T47D (cell line): ENCODE results near the gene PLEKHN1.

Experiments used
- DNase-seq, 2 experiments: peaks; one replicate each; pipeline versions ENCODE4 v3.0.0 to v3.0.0-alpha.2; 2011 to 2012; ENCODE audit warnings: low read depth in 1 of 2, low spot score in 1 of 2
- JUND ChIP-seq: IDR thresholded peaks from 2 replicates; pipeline ENCODE4 v1.6.1; 2012; ENCODE audit warnings: low read depth
- in situ Hi-C: cut with HindIII; loops from 2 replicates; pipeline ENCODE4 v1.10.0; 2016; ENCODE audit warnings: low sequenced_read_pairs, low pct_unique_long_range_greater_than_20kb

The PLEKHN1 gene

GRCh38 chr1:952201-952600 lies 14.1 kb upstream of the PLEKHN1 start:
- in situ Hi-C loops = no loop called here
- no peak for TF ChIP-seq JUND
- DNase-seq = no peak

DNA sequence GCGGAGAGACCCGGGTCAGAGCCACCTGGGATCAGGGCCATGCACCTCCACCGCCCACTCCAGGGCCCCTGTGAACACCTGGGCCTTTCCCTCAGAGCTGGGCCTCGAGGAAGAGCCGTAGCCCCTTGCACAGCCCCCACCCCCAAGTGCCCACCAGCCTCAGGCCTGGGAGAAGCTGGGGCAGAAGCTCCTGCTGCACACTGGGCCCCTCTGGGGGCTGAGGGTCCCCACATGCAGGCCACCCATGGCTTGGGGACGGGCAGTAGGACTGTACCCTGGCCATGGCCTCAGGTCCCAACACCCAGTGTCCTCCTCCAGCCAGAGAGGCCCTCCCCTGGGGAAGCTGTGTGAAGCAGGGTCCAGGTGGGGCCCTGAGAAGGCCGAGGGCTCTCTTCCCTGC lies 13.7 kb upstream of the PLEKHN1 start:
- DNase-seq = no peak
- TF ChIP-seq JUND = no peak
- in situ Hi-C loops = no loop called here

DNA sequence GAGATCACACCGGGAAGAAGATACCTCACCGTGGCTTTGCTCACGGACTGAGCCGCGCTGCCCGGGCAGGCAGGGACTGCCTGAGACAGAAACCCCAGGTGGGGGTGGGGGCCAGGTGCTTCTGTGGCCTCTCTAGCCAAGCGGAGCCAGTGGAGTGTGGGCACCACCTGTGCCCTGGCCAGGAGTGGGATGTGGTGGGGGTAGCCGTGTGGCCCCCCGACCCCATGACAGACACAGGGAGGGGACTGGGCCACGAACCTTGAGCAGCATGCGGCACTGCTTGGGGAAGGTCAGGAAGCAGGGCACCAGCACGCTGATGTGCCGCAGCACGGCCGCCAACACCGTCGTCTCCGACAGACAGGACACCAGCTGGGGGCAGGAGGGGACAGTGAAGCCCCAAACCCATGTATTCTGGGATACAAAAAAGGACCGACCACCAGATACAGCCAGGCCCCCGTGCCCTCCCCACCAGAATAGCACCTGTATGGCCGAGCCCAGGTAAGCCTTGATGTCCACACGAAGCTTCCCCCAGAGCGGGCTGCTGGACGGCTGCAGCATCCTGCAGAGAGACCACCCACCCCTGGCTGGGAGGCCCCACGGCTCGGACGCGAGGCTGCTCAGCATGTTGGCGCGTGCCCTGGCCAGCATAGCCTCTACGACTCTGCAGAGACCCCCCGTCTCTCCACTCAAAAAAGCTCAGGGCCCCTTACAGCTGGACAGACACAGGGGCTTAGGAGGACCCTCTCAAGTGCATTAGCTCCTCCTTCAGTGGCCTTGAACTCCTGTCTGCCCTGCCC lies 12.6 kb upstream of the PLEKHN1 start:
- in situ Hi-C loops = no loop called here
- DNase-seq = no peak
- TF ChIP-seq JUND = no peak

DNA sequence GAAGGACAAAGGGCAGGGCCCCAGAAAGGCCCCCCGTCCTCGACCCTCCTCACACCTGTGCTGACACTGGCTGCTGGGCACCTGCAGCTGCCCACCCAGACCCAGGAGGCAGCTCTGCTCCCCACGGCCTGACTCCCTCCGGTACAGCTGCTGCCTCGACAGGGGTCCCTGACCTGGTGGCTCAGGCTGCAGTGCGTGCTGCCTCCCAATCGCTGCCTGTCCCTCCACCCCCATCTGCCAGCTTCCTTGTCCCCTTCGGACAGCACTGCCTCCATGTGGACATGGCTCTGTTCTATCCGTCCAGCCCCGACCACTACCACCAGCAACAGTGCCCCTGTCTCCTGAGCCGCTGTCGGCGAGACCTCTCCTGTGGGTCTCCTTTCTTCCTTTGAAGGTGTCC lies 11.4 kb upstream of the PLEKHN1 start:
- no peak for TF ChIP-seq JUND
- in situ Hi-C loops = no loop called here
- DNase-seq = no peak

GRCh38 chr1:955474-955873 lies 10.8 kb upstream of the PLEKHN1 start:
- DNase-seq = no peak
- TF ChIP-seq JUND = no peak
- in situ Hi-C loops = no loop called here

DNA sequence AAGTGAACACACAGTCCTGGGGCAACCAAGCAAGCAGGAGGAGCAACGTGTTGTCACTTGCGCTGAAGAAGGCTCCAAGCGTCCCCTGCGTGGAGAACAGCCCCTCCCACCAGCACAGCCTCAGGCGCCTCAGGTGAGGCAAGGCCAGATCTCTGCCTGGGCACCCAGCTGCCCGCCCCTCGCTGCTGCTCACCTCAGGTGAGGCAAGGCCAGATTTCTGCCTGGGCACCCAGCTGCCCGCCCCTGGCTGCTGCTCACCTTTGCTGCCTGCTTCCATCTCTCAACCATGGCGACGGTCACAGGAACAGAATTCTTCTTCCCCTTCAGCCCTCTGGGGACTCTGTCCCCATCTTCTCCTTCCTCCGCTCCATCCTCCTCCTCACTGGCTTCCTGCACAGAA lies 9.6 kb upstream of the PLEKHN1 start:
- in situ Hi-C loops = no loop called here
- TF ChIP-seq JUND = no peak
- no peak for DNase-seq

GRCh38 chr1:958823-959730 lies 7.2 kb upstream of the PLEKHN1 start, which contains the start of gene NOC2L:
Gene NOC2L, minus strand, starts transcription at chr1:959256. Its CDS starts 16 bp downstream, at chr1:959240.
- peak; percentile 66 to 89 for DNase-seq
- TF ChIP-seq JUND = no peak
- in situ Hi-C loops = no loop called here

DNA sequence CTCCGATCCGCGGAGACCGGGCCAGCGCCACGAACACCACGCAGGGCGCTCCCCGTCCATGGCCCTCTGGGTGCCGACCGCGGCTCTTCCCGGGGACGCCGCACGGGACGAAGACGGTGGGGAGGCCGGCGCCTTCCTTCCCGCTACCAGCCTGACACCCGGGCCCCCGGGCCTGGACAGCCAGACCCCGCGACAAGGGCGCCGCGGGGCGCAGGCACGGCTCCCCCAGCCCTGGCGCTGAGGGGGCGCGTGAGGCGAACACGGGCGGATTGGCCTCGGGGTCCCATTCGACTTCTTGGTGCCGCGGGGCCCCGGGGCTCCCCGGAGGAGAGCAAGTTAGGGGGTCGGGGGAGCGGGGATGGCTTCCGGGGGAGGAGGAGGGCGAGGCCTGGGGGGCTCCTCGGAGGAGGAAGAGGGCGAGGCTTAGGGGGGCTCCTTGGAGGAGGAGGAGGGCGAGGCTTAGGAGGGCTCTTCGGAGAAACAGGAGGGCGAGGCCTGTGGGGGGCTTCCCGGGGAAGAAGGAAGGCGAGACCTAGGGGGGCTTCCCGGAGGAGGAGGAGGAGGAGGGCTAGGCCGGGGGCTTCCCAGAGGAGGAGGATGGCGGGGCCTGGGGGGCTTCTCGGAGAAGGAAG lies 6.4 kb upstream of the PLEKHN1 start:
- in situ Hi-C loops = no loop called here
- TF ChIP-seq JUND = no peak
- no peak for DNase-seq

- peak; percentile 71 to 75 for DNase-seq
- in situ Hi-C loops = no loop called here
- no peak for TF ChIP-seq JUND
Observed at GRCh38 chr1:960363-961131, 5.7 kb upstream of the PLEKHN1 start, which contains the start of gene KLHL17. Gene KLHL17, plus strand, starts transcription at chr1:960584. Its CDS starts 110 bp downstream, at chr1:960694.

- in situ Hi-C loops = no loop called here
- no peak for DNase-seq
- TF ChIP-seq JUND = no peak
Observed at GRCh38 chr1:961132-961669, 5.1 kb upstream of the PLEKHN1 start.

- DNase-seq = no peak
- in situ Hi-C loops = no loop called here
- no peak for TF ChIP-seq JUND
Observed at GRCh38 chr1:962381-963300, 3.6 kb upstream of the PLEKHN1 start.
